DOHH2 (cell line): Measurements from ENCODE around the gene KLHL26.

Experiments used
- H3F3A ChIP-seq: fragments of 200-600 bp; sonication (generic), shearing (Covaris generic); 2 replicates; pipeline ENCODE4 v1.6.0; 2016; ENCODE audit warnings: antibody characterized with exemption, mild to moderate bottlenecking; ENCODE audit not compliant: control insufficient read depth, insufficient read depth
- H3K27ac ChIP-seq: fragments of 200-600 bp; sonication (generic); 2 replicates; pipeline ENCODE4 v1.5.1; 2014; ENCODE audit warnings: low read depth, mild to moderate bottlenecking, low read length, moderate library complexity
- H3K27me3 ChIP-seq: fragments of 200-600 bp; sonication (generic); 2 replicates; pipeline ENCODE4 v1.6.1; 2014; ENCODE audit warnings: mild to moderate bottlenecking, low read length, mixed read lengths; ENCODE audit not compliant: control insufficient read depth
- H3K36me3 ChIP-seq: fragments of 200-600 bp; sonication (generic); 2 replicates; pipeline ENCODE4 v1.6.1; 2014; ENCODE audit warnings: mild to moderate bottlenecking, low read length, moderate library complexity, mixed read lengths; ENCODE audit not compliant: control insufficient read depth
- H3K4me1 ChIP-seq: fragments of 200-600 bp; sonication (generic); 2 replicates; pipeline ENCODE4 v1.6.1; 2014; ENCODE audit warnings: mild to moderate bottlenecking, low read length, mixed read lengths; ENCODE audit not compliant: control insufficient read depth
- H3K4me2 ChIP-seq: fragments of 200-600 bp; sonication (generic); 2 replicates; pipeline ENCODE4 v1.6.0; 2014; ENCODE audit warnings: mild to moderate bottlenecking, low read length, moderate library complexity
- H3K4me3 ChIP-seq: fragments of 200-600 bp; sonication (generic); 2 replicates; pipeline ENCODE4 v1.5.1; 2014; ENCODE audit warnings: mild to moderate bottlenecking, low read length, mixed read lengths
- H3K79me2 ChIP-seq: fragments of 200-600 bp; sonication (generic); 2 replicates; pipeline ENCODE4 v1.6.1; 2014; ENCODE audit warnings: mild to moderate bottlenecking, low read length, mixed read lengths; ENCODE audit not compliant: control insufficient read depth
- H3K9me2 ChIP-seq: fragments of 200-600 bp; sonication (generic); replicated peaks from 2 replicates; pipeline ENCODE4 v1.6.1; 2014; ENCODE audit warnings: mild to moderate bottlenecking, low read length, mixed read lengths; ENCODE audit not compliant: control insufficient read depth
- H3K9me3 ChIP-seq: fragments of 200-600 bp; sonication (generic); 2 replicates; pipeline ENCODE4 v1.6.1; 2014; ENCODE audit warnings: antibody characterized with exemption, low read length, mixed read lengths; ENCODE audit not compliant: control insufficient read depth, insufficient read depth
- H4K20me1 ChIP-seq: fragments of 200-600 bp; sonication (generic); 2 replicates; pipeline ENCODE4 v1.6.0; 2014; ENCODE audit warnings: low read depth, mild to moderate bottlenecking, antibody characterized with exemption, low read length, moderate library complexity; ENCODE audit not compliant: control insufficient read depth, insufficient read depth
- EZH2phosphoT487 ChIP-seq: fragments of 200-600 bp; sonication (generic); IDR thresholded peaks from 2 replicates; pipeline ENCODE4 v1.6.1; 2017; ENCODE audit warnings: borderline replicate concordance, mild to moderate bottlenecking, antibody characterized with exemption, low read length, moderate library complexity, mixed read lengths
- TF ChIP-seq, protein P1 (sequence below): fragments of 200-600 bp; sonication (generic); IDR thresholded peaks from one replicate; pipeline ENCODE4 v1.5.1; 2014; ENCODE audit warnings: antibody characterized with exemption, mild to moderate bottlenecking, low read depth, low read length; ENCODE audit not compliant: poor library complexity, severe bottlenecking

KLHL26 gene

DNA sequence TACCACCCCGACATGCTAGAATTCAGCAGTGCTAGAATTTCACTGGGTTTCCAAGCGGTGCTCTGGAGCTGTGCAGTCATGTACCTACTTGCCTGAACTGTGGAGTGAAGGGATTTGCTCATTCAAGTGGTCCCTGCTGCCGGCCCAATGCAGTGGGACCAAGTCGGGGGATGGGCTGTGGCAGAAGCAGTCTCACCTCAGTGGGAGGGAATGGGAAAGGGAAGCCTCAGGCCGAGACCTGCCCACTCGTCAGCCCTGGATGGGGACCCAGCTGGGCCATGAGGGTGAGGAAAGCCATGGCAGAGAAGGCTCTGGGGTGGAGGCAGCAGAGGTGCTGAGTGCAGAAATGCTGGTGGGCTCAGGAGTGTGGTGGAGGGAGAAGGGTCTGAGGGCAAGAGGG is 14.9 kb downstream of the KLHL26 start:
- H3K9me3 ChIP-seq: no peaks in the 10 kb centered on the region
- H3K27me3 ChIP-seq: no peaks in the 10 kb centered on the region
- no peaks in the 10 kb centered on the region for H3K4me1 ChIP-seq
- no peak overlapping the region for H3K4me2 ChIP-seq
- H3K4me3 ChIP-seq: no peak overlapping the region
- H3F3A ChIP-seq: no peaks in the 10 kb centered on the region
- no peaks in the 10 kb centered on the region for H4K20me1 ChIP-seq
- peaks cover 2% of the 10 kb centered on the region; the same call in 1 of the 2 replicates for H3K79me2 ChIP-seq
- TF ChIP-seq EZH2phosphoT487: no peak
- TF ChIP-seq, protein P1, sequence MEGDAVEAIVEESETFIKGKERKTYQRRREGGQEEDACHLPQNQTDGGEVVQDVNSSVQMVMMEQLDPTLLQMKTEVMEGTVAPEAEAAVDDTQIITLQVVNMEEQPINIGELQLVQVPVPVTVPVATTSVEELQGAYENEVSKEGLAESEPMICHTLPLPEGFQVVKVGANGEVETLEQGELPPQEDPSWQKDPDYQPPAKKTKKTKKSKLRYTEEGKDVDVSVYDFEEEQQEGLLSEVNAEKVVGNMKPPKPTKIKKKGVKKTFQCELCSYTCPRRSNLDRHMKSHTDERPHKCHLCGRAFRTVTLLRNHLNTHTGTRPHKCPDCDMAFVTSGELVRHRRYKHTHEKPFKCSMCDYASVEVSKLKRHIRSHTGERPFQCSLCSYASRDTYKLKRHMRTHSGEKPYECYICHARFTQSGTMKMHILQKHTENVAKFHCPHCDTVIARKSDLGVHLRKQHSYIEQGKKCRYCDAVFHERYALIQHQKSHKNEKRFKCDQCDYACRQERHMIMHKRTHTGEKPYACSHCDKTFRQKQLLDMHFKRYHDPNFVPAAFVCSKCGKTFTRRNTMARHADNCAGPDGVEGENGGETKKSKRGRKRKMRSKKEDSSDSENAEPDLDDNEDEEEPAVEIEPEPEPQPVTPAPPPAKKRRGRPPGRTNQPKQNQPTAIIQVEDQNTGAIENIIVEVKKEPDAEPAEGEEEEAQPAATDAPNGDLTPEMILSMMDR: no peak
- H3K36me3 ChIP-seq: no peaks in the 10 kb centered on the region
- H3K9me2 ChIP-seq: no peaks in the 10 kb centered on the region
- H3K27ac ChIP-seq: no peak overlapping the region

DNA sequence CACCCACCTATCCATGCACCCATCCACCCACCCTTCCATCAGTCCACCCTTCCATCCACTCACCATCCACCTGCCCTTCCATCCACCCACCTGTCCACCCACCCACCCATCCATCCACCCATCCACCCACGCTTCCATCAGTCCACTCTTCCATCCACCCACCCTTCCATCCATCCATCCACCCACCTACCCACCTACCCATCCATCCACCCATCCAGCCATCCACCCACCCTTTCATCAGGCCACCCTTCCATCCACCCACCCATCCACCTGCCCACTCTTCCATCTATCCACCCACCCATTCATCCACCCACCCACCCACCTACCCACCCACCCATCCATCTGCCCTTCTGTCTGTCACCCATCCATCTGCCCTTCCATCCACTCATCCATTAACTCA is 17.0 kb downstream of the KLHL26 start:
- TF ChIP-seq EZH2phosphoT487: no peak
- TF ChIP-seq, protein P1: no peak
- Histone ChIP-seq H3K27ac (no peak overlapping the region), H3K9me3 (no peaks in the 10 kb centered on the region), H3K36me3 (no peaks in the 10 kb centered on the region), H4K20me1 (no peaks in the 10 kb centered on the region), H3K4me3 (no peak overlapping the region), H3K4me2 (no peak overlapping the region), H3K27me3 (peaks cover 5% of the 10 kb centered on the region; the same call in 1 of the 2 replicates), H3F3A (no peaks in the 10 kb centered on the region), H3K4me1 (peaks cover 7% of the 10 kb centered on the region), H3K9me2 (no peaks in the 10 kb centered on the region), H3K79me2 (peaks cover 2% of the 10 kb centered on the region)

DNA sequence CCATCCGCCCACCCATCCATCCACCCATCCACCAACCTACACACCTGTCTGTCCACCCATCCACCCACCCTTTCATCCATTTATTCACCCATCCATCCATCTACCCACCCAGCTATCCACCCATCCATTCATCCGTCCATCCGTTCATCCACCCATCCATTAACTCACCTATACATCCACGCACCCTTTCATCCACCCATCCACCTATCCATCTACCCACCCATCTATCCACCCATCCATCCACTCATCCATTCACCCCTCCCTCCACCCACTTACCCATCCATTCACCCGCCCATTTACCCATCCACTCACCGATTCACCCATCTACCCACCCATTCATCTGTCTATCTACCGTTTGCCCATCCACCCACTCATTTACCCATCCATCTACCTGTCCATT is 17.6 kb downstream of the KLHL26 start:
- H4K20me1 ChIP-seq: 0 out of 2 replicates have a peak, but pooled peaks cover 3% of the 10 kb centered on the region
- H3K79me2 ChIP-seq: peaks cover 2% of the 10 kb centered on the region; the same call in 1 of the 2 replicates

More for the DNA sequence above, 17.6 kb downstream of the KLHL26 start:
- H3K36me3 ChIP-seq: no peaks in the 10 kb centered on the region
- no peaks in the 10 kb centered on the region for H3K9me3 ChIP-seq
- H3K27ac ChIP-seq: no peak overlapping the region
- no peaks in the 10 kb centered on the region for H3F3A ChIP-seq
- H3K4me3 ChIP-seq: no peak overlapping the region
- no peak overlapping the region for H3K4me2 ChIP-seq
- peaks cover 5% of the 10 kb centered on the region; the same call in 1 of the 2 replicates for H3K27me3 ChIP-seq
- H3K9me2 ChIP-seq: no peaks in the 10 kb centered on the region
- TF ChIP-seq, protein P1: no peak
- TF ChIP-seq EZH2phosphoT487: no peak
- peaks cover 13% of the 10 kb centered on the region for H3K4me1 ChIP-seq
